Measurements from ENCODE around the gene NRP2.

- TF ChIP-seq, protein P1, sequence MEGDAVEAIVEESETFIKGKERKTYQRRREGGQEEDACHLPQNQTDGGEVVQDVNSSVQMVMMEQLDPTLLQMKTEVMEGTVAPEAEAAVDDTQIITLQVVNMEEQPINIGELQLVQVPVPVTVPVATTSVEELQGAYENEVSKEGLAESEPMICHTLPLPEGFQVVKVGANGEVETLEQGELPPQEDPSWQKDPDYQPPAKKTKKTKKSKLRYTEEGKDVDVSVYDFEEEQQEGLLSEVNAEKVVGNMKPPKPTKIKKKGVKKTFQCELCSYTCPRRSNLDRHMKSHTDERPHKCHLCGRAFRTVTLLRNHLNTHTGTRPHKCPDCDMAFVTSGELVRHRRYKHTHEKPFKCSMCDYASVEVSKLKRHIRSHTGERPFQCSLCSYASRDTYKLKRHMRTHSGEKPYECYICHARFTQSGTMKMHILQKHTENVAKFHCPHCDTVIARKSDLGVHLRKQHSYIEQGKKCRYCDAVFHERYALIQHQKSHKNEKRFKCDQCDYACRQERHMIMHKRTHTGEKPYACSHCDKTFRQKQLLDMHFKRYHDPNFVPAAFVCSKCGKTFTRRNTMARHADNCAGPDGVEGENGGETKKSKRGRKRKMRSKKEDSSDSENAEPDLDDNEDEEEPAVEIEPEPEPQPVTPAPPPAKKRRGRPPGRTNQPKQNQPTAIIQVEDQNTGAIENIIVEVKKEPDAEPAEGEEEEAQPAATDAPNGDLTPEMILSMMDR (IDR thresholded peaks at IDR 0.05), result no peak
- no peak for TF ChIP-seq POLR2A (IDR thresholded peaks at IDR 0.05)
- TF ChIP-seq POLR2AphosphoS5 (IDR thresholded peaks at IDR 0.05), result no peak
Measured at GRCh38 chr2:205656461-205656860, 25.8 kb upstream of the NRP2 start.

Data from upper lobe of left lung (tissue), 4 donors.